SU-DHL-6 (cell line): Measurements from ENCODE around the gene OR11G2.

Experiments
- CTCF ChIP-seq: fragments of 200-600 bp; sonication (generic); IDR thresholded peaks from one replicate; pipeline ENCODE4 v1.5.1; 2017; ENCODE audit warnings: antibody characterized with exemption, mild to moderate bottlenecking, low read length, moderate library complexity; ENCODE audit not compliant: insufficient read depth, poor library complexity, severe bottlenecking
- EZH2phosphoT487 ChIP-seq: fragments of 200-600 bp; sonication (generic), shearing (Covaris generic); conservative IDR thresholded peaks from 2 replicates; pipeline ENCODE4 v1.6.1; 2018; ENCODE audit warnings: mild to moderate bottlenecking, antibody characterized with exemption, low read length, moderate library complexity, mixed read lengths

- TF ChIP-seq CTCF (no peak), EZH2phosphoT487 (no peak)
These were observed 6.5 kb upstream of the OR11G2 start for GRCh38 chr14:20184181-20184580.
